AG04449 (cell line): ENCODE data around the gene PCDHAC2.

Source experiments
- CTCF ChIA-PET: fragments of 350-600 bp; formaldehyde crosslinking; extraction: SDS; loops from one replicate; lab custom pipeline; 2021; ENCODE audit warnings: antibody characterized with exemption; lab: Yijun Ruan, JAX
- POLR2A ChIA-PET: fragments of 400-600, 350-600 bp; formaldehyde crosslinking; extraction: SDS; loops from one replicate; lab custom pipeline; 2020; ENCODE audit warnings: antibody characterized with exemption, inconsistent platforms; lab: Yijun Ruan, JAX
- DNase-seq: peaks from one replicate; pipeline ENCODE4 v3.0.0-alpha.2; 2010; ENCODE audit warnings: low read depth, low spot score
- H3K4me3 ChIP-seq: 2 replicates; pipeline ENCODE4 v1.5.1; 2011; ENCODE audit warnings: low read depth, mild to moderate bottlenecking, control low read depth, low read length
- TF ChIP-seq, protein P1 (sequence below): IDR thresholded peaks from one replicate; pipeline ENCODE4 v1.5.1; 2011; ENCODE audit warnings: mild to moderate bottlenecking, moderate library complexity, low read length, control low read depth, inconsistent platforms; ENCODE audit not compliant: insufficient read depth; ENCODE audit errors: missing control alignments

PCDHAC2 gene

GRCh38 chr5:140992828-140993227 lies 26.6 kb downstream of the PCDHAC2 start:
- TF ChIP-seq, protein P1, sequence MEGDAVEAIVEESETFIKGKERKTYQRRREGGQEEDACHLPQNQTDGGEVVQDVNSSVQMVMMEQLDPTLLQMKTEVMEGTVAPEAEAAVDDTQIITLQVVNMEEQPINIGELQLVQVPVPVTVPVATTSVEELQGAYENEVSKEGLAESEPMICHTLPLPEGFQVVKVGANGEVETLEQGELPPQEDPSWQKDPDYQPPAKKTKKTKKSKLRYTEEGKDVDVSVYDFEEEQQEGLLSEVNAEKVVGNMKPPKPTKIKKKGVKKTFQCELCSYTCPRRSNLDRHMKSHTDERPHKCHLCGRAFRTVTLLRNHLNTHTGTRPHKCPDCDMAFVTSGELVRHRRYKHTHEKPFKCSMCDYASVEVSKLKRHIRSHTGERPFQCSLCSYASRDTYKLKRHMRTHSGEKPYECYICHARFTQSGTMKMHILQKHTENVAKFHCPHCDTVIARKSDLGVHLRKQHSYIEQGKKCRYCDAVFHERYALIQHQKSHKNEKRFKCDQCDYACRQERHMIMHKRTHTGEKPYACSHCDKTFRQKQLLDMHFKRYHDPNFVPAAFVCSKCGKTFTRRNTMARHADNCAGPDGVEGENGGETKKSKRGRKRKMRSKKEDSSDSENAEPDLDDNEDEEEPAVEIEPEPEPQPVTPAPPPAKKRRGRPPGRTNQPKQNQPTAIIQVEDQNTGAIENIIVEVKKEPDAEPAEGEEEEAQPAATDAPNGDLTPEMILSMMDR: no peak
- ChIA-PET CTCF (no interaction called here), POLR2A (no interaction called here)
- no peak overlapping the region for H3K4me3 ChIP-seq
- no peak for DNase-seq

DNA sequence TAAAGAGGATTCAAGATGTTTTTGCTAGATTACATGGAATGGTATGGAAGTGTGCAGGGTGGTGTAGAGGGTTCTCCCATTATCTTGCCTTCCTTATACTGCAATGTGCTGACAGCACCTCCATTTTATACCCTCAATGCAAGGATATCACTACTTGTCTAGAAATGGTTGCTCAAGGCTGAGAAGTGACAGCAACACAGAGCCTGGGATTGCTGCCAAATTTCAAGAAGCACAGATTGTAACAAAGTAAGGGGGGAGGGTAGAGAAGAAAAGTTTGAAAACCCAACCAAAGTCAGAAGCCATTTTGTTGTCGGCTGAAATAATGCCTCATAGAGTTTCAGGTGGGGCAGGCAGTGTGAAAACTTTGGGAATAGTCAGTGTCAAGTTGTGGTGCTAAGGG lies 29.8 kb downstream of the PCDHAC2 start:
- TF ChIP-seq, protein P1: no peak
- DNase-seq: no peak
- CTCF ChIA-PET: no interaction called here
- POLR2A ChIA-PET: no interaction called here
- no peak overlapping the region for H3K4me3 ChIP-seq

DNA sequence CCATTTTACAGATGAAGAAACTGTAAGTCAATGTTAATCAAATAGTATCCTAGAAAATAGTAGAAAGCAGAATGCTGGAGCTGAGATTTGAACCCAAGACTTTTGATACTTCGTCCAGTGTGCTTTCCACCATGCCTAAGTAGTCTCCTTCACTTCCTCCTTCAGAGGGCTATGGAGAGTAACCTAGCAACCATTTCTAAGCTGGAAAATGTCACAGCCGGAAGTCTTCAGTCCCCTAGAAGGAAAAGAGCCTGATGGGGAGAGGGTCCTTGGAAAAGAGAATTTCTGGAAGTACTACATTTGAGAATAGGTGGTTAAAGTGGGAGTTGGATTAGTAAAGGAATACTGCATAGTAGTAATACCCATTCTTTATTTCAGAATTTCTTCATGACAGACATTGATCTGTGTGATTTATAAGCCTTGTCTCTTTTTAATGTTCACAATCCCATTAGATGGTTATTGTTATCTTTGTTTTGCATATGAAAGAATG lies 32.7 kb downstream of the PCDHAC2 start:
- CTCF ChIA-PET: no interaction called here
- no peak overlapping the region for H3K4me3 ChIP-seq
- DNase-seq: no peak
- POLR2A ChIA-PET: no interaction called here
- TF ChIP-seq, protein P1: no peak

DNA sequence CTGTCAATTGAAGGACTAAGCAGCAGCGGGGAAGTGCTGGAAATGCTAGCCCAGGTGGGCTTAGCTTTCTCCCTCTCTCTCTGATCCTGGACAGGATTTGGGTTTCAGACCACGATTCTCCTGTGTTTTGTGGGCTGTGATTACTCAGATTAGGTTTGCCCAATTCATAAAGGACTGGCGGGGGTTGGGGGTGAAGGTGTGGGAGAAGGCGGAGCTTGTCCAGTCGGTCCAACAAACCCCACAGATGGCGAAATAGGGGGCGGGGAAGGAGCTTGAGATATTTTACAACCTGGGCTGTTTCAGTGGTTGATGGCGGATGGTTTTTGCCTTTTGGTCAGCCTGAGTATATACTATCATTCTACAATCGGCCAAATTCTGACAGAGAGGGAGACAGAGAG lies 35.2 kb downstream of the PCDHAC2 start:
- no peak for DNase-seq
- CTCF ChIA-PET: no interaction called here
- POLR2A ChIA-PET: no interaction called here
- H3K4me3 ChIP-seq: no peak overlapping the region
- TF ChIP-seq, protein P1: no peak

DNA sequence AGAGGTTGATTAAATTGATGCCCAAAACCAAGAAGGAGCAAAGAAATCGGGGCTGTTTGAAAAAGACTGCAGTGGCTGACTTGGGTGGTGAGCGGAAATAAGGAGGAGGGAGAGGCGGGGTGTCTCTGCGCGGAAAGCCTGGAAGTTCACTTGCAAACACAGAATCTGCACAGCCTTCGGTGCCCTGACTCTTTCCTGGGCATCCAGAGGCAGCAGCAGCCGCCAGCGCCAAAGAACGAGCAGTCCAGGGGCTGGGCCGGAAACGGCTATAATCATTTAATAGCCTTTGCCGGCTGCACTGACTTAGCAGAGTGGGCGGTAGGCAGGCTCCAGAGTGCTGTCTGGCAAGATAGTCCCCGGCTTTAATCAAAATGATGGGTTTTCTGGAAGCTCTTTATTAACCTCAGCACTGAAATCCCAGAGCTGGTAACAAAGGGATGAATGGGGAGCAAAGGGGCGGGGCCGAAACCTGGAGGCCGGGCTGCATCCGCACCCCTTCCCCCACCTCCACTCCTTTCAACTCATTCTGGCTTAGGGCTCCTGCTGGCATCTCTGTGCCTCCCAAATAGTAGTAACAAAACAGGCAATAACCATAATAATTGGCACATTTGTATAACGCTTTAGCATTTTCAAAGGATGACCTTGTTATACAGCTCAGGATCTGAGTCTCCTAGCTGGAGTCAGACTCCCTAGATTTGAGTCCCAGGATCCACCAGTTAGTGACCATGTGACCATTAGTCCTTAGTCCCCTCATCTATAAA lies 35.7 kb downstream of the PCDHAC2 start:
- ChIA-PET CTCF (no interaction called here), POLR2A (no interaction called here)
- TF ChIP-seq, protein P1: no peak
- no peak overlapping the region for H3K4me3 ChIP-seq
- DNase-seq: no peak

DNA sequence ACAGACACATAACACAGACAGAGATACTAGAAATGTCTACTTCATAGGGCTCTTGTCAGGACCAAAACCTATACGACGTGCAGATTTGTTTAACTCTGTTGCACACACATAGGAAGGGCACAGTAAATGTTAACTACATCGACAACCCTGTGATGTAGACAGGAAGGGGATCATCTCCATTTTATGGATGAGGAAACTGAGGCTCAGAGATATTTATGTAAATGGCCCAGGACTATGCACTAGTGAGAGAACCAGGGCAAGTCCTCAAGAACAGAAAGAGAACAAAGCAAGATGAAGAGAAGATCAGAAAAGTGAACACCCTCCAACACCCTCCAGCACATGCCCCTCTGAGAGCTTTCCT lies 36.3 kb downstream of the PCDHAC2 start:
- CTCF ChIA-PET: no interaction called here
- no peak overlapping the region for H3K4me3 ChIP-seq
- POLR2A ChIA-PET: no interaction called here
- DNase-seq: no peak
- TF ChIP-seq, protein P1: no peak
